ENCODE results near the gene GAL3ST1.
A peak's percentile ranks its signal among the peaks of the same experiment; 100 is the strongest.
"Not testable (repeated sequence)": the region's sequence is repeated elsewhere in the genome, so short reads cannot be mapped to it uniquely, and the experiment has no call there.

Gene GAL3ST1

GRCh38 chr22:30575859-30576258 lies 1.4 kb upstream of the GAL3ST1 start:
- peaks cover 55% of the 10 kb centered on the region for H3K36me3 ChIP-seq (ENCODE audit: control insufficient read depth, insufficient read depth, low read length)
- WGBS, 2 experiments (ENCODE audit: insufficient coverage in 2 of 2): 94 to 97% methylated on average over 12 to 13 of the region's 15 CpGs
- peak overlapping the region; percentile 29 for H3K27ac ChIP-seq (ENCODE audit: low read depth, low read length, severe bottlenecking)
- H3K4me1 ChIP-seq (ENCODE audit: control insufficient read depth, insufficient read depth, low read length, poor library complexity, severe bottlenecking): peaks cover 7% of the 10 kb centered on the region
- H3K4me3 ChIP-seq (ENCODE audit: extremely low read depth, insufficient read depth, low read length, poor library complexity, severe bottlenecking): no peak overlapping the region
- H3K9me3 ChIP-seq (ENCODE audit: control insufficient read depth, low read length): no peaks in the 10 kb centered on the region

GRCh38 chr22:30574997-30575671 lies 669 bp upstream of the GAL3ST1 start:
- Histone ChIP-seq H3K9me3 (ENCODE audit: control insufficient read depth, low read length) (no peaks in the 10 kb centered on the region), H3K27ac (ENCODE audit: low read depth, low read length, severe bottlenecking) (peak overlapping the region; percentile 29), H3K36me3 (ENCODE audit: control insufficient read depth, insufficient read depth, low read length) (peaks cover 48% of the 10 kb centered on the region), H3K4me1 (ENCODE audit: control insufficient read depth, insufficient read depth, low read length, poor library complexity, severe bottlenecking) (peaks cover 7% of the 10 kb centered on the region), H3K4me3 (ENCODE audit: extremely low read depth, insufficient read depth, low read length, poor library complexity, severe bottlenecking) (peak overlapping the region; percentile 18)
- 85 to 86% methylated on average over 11 to 12 of the region's 12 CpGs for WGBS, 2 experiments (ENCODE audit: insufficient coverage in 2 of 2)

GRCh38 chr22:30573594-30574094 lies 821 bp downstream of the GAL3ST1 start:
- no peak overlapping the region for H3K4me3 ChIP-seq (ENCODE audit: extremely low read depth, insufficient read depth, low read length, poor library complexity, severe bottlenecking)
- peaks cover 7% of the 10 kb centered on the region for H3K4me1 ChIP-seq (ENCODE audit: control insufficient read depth, insufficient read depth, low read length, poor library complexity, severe bottlenecking)
- no peak overlapping the region for H3K27ac ChIP-seq (ENCODE audit: low read depth, low read length, severe bottlenecking)
- 71 to 77% methylated on average over 4 to 7 of the region's 7 CpGs for WGBS, 2 experiments (ENCODE audit: insufficient coverage in 2 of 2)
- H3K9me3 ChIP-seq (ENCODE audit: control insufficient read depth, low read length): no peaks in the 10 kb centered on the region
- peaks cover 33% of the 10 kb centered on the region for H3K36me3 ChIP-seq (ENCODE audit: control insufficient read depth, insufficient read depth, low read length)

GRCh38 chr22:30572840-30573593 lies 1.4 kb downstream of the GAL3ST1 start:
- WGBS, 2 experiments (ENCODE audit: insufficient coverage in 2 of 2): 82 to 85% methylated on average over 5 to 9 of the region's 12 CpGs
- H3K9me3 ChIP-seq (ENCODE audit: control insufficient read depth, low read length): no peaks in the 10 kb centered on the region
- H3K27ac ChIP-seq (ENCODE audit: low read depth, low read length, severe bottlenecking): no peak overlapping the region
- H3K4me3 ChIP-seq (ENCODE audit: extremely low read depth, insufficient read depth, low read length, poor library complexity, severe bottlenecking): no peak overlapping the region
- peaks cover 27% of the 10 kb centered on the region for H3K36me3 ChIP-seq (ENCODE audit: control insufficient read depth, insufficient read depth, low read length)
- peaks cover 7% of the 10 kb centered on the region for H3K4me1 ChIP-seq (ENCODE audit: control insufficient read depth, insufficient read depth, low read length, poor library complexity, severe bottlenecking)

- peaks cover 19% of the 10 kb centered on the region for H3K36me3 ChIP-seq (ENCODE audit: control insufficient read depth, insufficient read depth, low read length)
- H3K4me1 ChIP-seq (ENCODE audit: control insufficient read depth, insufficient read depth, low read length, poor library complexity, severe bottlenecking): peaks cover 7% of the 10 kb centered on the region
- no peaks in the 10 kb centered on the region for H3K9me3 ChIP-seq (ENCODE audit: control insufficient read depth, low read length)
- no peak overlapping the region for H3K4me3 ChIP-seq (ENCODE audit: extremely low read depth, insufficient read depth, low read length, poor library complexity, severe bottlenecking)
- 83 to 85% methylated on average over 4 of the region's 6 CpGs for WGBS, 2 experiments (ENCODE audit: insufficient coverage in 2 of 2)
- no peak overlapping the region for H3K27ac ChIP-seq (ENCODE audit: low read depth, low read length, severe bottlenecking)
Measured at GRCh38 chr22:30572210-30572609, 2.3 kb downstream of the GAL3ST1 start.

- Histone ChIP-seq H3K36me3 (ENCODE audit: control insufficient read depth, insufficient read depth, low read length) (no peaks in the 10 kb centered on the region), H3K4me3 (ENCODE audit: extremely low read depth, insufficient read depth, low read length, poor library complexity, severe bottlenecking) (no peak overlapping the region), H3K27ac (ENCODE audit: low read depth, low read length, severe bottlenecking) (no peak overlapping the region), H3K4me1 (ENCODE audit: control insufficient read depth, insufficient read depth, low read length, poor library complexity, severe bottlenecking) (no peaks in the 10 kb centered on the region), H3K9me3 (ENCODE audit: control insufficient read depth, low read length) (no peaks in the 10 kb centered on the region)
- 86 to 88% methylated on average over 8 to 9 of the region's 10 CpGs for WGBS, 2 experiments (ENCODE audit: insufficient coverage in 2 of 2)
Measured at GRCh38 chr22:30569674-30570202, 4.7 kb downstream of the GAL3ST1 start.

GRCh38 chr22:30568137-30568805 lies 6.2 kb downstream of the GAL3ST1 start:
- WGBS, 2 experiments (ENCODE audit: insufficient coverage in 2 of 2): 67 to 76% methylated on average over 8 of the region's 10 CpGs
- Histone ChIP-seq H3K9me3 (ENCODE audit: control insufficient read depth, low read length) (no peaks in the 10 kb centered on the region), H3K27ac (ENCODE audit: low read depth, low read length, severe bottlenecking) (no peak overlapping the region), H3K4me3 (ENCODE audit: extremely low read depth, insufficient read depth, low read length, poor library complexity, severe bottlenecking) (no peak overlapping the region), H3K4me1 (ENCODE audit: control insufficient read depth, insufficient read depth, low read length, poor library complexity, severe bottlenecking) (no peaks in the 10 kb centered on the region), H3K36me3 (ENCODE audit: control insufficient read depth, insufficient read depth, low read length) (no peaks in the 10 kb centered on the region)

GRCh38 chr22:30567277-30567676 lies 7.2 kb downstream of the GAL3ST1 start:
- not testable (repeated sequence) for H3K4me1 ChIP-seq (ENCODE audit: control insufficient read depth, insufficient read depth, low read length, poor library complexity, severe bottlenecking); H3K36me3 ChIP-seq (ENCODE audit: control insufficient read depth, insufficient read depth, low read length); H3K27ac ChIP-seq (ENCODE audit: low read depth, low read length, severe bottlenecking); H3K9me3 ChIP-seq (ENCODE audit: control insufficient read depth, low read length); H3K4me3 ChIP-seq (ENCODE audit: extremely low read depth, insufficient read depth, low read length, poor library complexity, severe bottlenecking)
- 97 to 98% methylated on average over 5 to 6 of the region's 6 CpGs for WGBS, 2 experiments (ENCODE audit: insufficient coverage in 2 of 2)

- Histone ChIP-seq H3K36me3 (ENCODE audit: control insufficient read depth, insufficient read depth, low read length) (no peaks in the 10 kb centered on the region), H3K27ac (ENCODE audit: low read depth, low read length, severe bottlenecking) (no peak overlapping the region), H3K9me3 (ENCODE audit: control insufficient read depth, low read length) (no peaks in the 10 kb centered on the region), H3K4me3 (ENCODE audit: extremely low read depth, insufficient read depth, low read length, poor library complexity, severe bottlenecking) (no peak overlapping the region), H3K4me1 (ENCODE audit: control insufficient read depth, insufficient read depth, low read length, poor library complexity, severe bottlenecking) (peaks cover 8% of the 10 kb centered on the region)
- 77 to 89% methylated on average over 6 of the region's 7 CpGs for WGBS, 2 experiments (ENCODE audit: insufficient coverage in 2 of 2)
Measured at GRCh38 chr22:30566125-30566524, 8.3 kb downstream of the GAL3ST1 start.

GRCh38 chr22:30565341-30565740 lies 9.1 kb downstream of the GAL3ST1 start:
- Histone ChIP-seq H3K27ac (ENCODE audit: low read depth, low read length, severe bottlenecking) (no peak overlapping the region), H3K4me1 (ENCODE audit: control insufficient read depth, insufficient read depth, low read length, poor library complexity, severe bottlenecking) (peaks cover 8% of the 10 kb centered on the region), H3K4me3 (ENCODE audit: extremely low read depth, insufficient read depth, low read length, poor library complexity, severe bottlenecking) (no peak overlapping the region), H3K9me3 (ENCODE audit: control insufficient read depth, low read length) (no peaks in the 10 kb centered on the region), H3K36me3 (ENCODE audit: control insufficient read depth, insufficient read depth, low read length) (no peaks in the 10 kb centered on the region)
- WGBS, 2 experiments (ENCODE audit: insufficient coverage in 2 of 2): 84 to 86% methylated on average over 4 of the region's 4 CpGs

All from mesodermal cell (in vitro differentiated cells).